Dermis microvascular lymphatic vessel endothelial cell (primary cell): ENCODE data around the gene CEP70. TPM values are rescaled to one million over a fixed set of nuclear protein-coding genes. Genes with fewer than 3 reads are reported as not detected.
"Not testable (repeated sequence)": the region's sequence is repeated elsewhere in the genome, so short reads cannot be mapped to it uniquely, and the experiment has no call there.

Experiments used
- DNase-seq, 2 donors: peaks; one replicate each; pipeline versions ENCODE4 v3.0.0 to v3.0.0-alpha.2; 2010; ENCODE audit warnings: low read depth in 2 of 2
- total RNA-seq: library from RNA; depleted of rRNA; stranded (reverse); fragments of >200 nt; gene quantifications from 2 replicates; pipeline ENCODE4 v1.2.1, GENCODE V29; 2014

Gene CEP70
- total RNA-seq, 1 donor from 2014 or later: 13.1 TPM

DNA sequence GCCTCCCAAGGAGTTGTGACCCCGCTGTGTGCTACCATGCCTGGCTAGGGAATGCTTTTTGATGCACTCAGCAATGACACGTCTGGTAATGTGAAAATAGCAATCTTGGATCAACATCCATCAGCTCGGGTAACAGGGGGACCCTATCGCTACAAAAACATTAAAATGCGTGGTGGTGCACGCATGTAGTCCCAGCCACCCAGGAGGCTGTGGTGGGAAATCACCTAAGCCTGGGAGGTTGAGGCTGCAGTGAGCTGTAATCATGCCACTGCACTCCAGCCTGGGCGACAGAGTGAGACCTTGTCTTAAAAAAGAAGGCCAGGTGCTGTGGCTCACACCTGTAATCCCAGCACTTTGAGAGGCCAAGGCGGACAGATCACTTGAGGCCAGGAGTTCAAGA lies 140.1 kb downstream of the CEP70 start:
- not testable (repeated sequence) for DNase-seq

GRCh38 chr3:138452436-138452835 lies 141.6 kb downstream of the CEP70 start:
- DNase-seq: no peak

- DNase-seq: no peak
Observed at GRCh38 chr3:138451595-138452162, 142.4 kb downstream of the CEP70 start.

DNA sequence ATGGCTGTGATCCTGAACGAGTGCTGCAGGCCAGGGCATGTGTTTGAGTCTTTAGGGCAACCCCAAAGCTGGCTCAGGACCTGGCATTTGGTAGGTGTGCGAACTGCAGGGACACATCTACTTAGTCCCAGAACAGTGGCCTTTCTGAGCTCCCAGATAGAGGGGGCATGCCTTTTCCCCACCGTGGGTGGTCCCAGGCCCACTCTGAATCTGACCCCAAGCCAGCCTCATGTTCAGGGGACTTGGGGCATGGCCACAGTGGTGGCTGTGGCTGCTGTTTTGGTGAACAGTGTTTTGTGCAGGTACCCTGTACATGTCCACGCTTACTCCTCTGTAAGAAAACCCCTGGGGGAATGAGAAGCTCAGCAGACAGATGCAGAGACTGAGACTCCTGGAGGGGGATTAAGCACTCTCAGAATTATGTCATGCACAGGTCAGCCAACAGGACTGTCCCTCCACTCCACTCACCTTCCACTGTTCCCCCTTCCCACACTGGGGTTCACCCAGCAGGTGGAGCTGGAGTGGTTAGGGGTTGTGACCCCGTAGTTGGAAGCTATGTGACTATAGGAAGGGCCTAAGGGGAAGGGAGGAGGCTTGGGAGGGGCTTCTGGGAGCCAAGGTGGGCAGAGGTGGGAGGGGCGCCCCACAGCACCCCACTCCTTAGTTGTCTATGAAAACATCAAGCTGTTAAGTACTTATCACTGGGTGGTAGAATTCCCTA lies 143.2 kb downstream of the CEP70 start:
- DNase-seq: no peak

- no peak for DNase-seq
Observed at GRCh38 chr3:138450181-138450580, 143.9 kb downstream of the CEP70 start.

GRCh38 chr3:138449490-138449889 lies 144.6 kb downstream of the CEP70 start:
- DNase-seq: no peak

GRCh38 chr3:138448631-138449030 lies 145.4 kb downstream of the CEP70 start:
- DNase-seq: no peak

DNA sequence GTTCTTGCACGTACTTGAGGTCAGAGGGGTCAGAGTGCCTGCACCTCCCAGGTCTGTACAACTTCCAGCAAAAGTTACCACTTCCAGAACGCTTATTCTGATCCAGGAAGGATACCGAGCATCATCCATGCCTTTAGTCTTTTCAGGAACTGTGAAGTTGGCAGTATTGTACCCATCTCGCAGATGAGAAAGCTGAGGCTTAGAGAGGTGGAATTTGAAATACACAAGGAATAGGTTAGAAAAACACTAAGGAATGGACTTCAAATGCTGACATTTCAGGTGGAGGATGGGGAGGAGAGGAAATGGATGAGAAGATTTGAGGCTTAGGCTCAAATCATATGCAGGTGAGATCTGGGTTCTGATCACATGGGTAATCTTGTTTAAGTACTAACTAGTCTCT lies 148.4 kb downstream of the CEP70 start:
- DNase-seq: no peak

- DNase-seq: no peak
Observed at GRCh38 chr3:138445236-138445635, 148.8 kb downstream of the CEP70 start.

Other genes starting within 250 kb of the CEP70 start
- 9.4 and 11.4 TPM in 2 replicates for gene MRAS, start 245.7 kb downstream of the CEP70 start, total RNA-seq
- under 0.01 TPM in 1 of 2 replicates, not detected in the other for gene ESYT3, start 159.6 kb downstream of the CEP70 start, total RNA-seq
- 4.4 and 5.3 TPM in 2 replicates for gene FAIM, start 14.5 kb upstream of the CEP70 start, total RNA-seq
- gene PIK3CB, start 240.7 kb upstream of the CEP70 start, total RNA-seq: 12.3 and 14.4 TPM in 2 replicates